ENCODE data around the gene DUSP14.

GRCh38 chr17:37481001-37481665 lies 8.6 kb upstream of the DUSP14 start:
- TF ChIP-seq CTCF (CRISPR knock-in tag; IDR thresholded peaks at IDR 0.05), result no peak
- no peak for TF ChIP-seq ZFP90 (CRISPR knock-in tag; IDR thresholded peaks at IDR 0.05; ENCODE audit: borderline replicate concordance)
- TF ChIP-seq PBX3 (CRISPR knock-in tag; IDR thresholded peaks at IDR 0.05; ENCODE audit: borderline replicate concordance), result no peak
- TF ChIP-seq SNAPC5 (CRISPR knock-in tag; IDR thresholded peaks at IDR 0.05; ENCODE audit: borderline replicate concordance), result no peak
- TF ChIP-seq ZSCAN29 (CRISPR knock-in tag; conservative IDR thresholded peaks at IDR 0.05), result no peak
- no peak for TF ChIP-seq THAP8 (CRISPR knock-in tag; IDR thresholded peaks at IDR 0.05; ENCODE audit: borderline replicate concordance)
- no peak for TF ChIP-seq ELF4 (CRISPR knock-in tag; IDR thresholded peaks at IDR 0.05; ENCODE audit: borderline replicate concordance)
- TF ChIP-seq TAF1 (CRISPR knock-in tag; IDR thresholded peaks at IDR 0.05), result no peak
- no peak for TF ChIP-seq ATF3 (CRISPR knock-in tag; IDR thresholded peaks at IDR 0.05)
- TF ChIP-seq ZNF510 (CRISPR knock-in tag; IDR thresholded peaks at IDR 0.05; ENCODE audit: low read depth), result no peak

Measured in HepG2 (cell line).